Fibroblast of pulmonary artery (primary cell): ENCODE results near the gene SNX13.

Experiments used
- DNase-seq: peaks from one replicate; pipeline ENCODE4 v3.0.0-alpha.2; 2010; ENCODE audit warnings: low read depth
- H3K4me3 ChIP-seq: replicated peaks from 2 replicates; pipeline ENCODE4 v1.5.1; 2011; ENCODE audit warnings: low read depth, mild to moderate bottlenecking, control low read depth, low read length, moderate library complexity
- CTCF ChIP-seq: IDR thresholded peaks from 2 replicates; pipeline ENCODE4 v1.5.1; 2011; ENCODE audit warnings: mild to moderate bottlenecking, control low read depth, low read length, inconsistent platforms; ENCODE audit errors: missing control alignments

SNX13 gene

DNA sequence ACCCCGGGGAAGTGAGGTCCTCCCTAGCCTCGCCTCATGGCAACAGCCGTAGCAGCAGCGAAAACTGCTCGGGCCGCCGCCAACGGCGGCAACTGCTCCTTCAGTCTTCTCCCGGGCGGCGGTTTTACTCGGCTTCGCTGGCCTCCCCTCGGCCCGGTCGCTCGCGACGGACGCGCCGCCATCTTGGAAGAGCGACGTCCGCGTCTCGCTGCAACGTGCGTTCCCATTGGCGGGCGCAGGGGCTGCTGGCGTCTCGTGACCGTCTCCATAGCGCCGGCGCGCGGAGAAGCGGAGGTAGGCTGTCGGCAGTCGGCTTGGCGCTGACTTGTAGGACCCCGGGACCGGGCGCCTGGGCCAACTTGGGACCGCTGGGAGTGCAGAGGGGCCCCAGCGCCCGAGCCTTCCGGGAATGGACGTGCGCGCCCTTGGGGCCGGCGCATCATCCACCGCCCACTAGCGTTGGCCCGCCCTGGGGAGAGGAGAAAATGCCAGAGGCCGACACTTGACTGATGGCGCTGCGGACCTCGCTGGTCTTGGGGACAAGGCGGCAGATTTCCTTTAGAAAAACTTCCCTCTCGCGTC lies at the start of gene SNX13:
TSS of gene SNX13 (minus strand) at position 193 of the 582 bp plus-strand sequence. CDS start 199 bp downstream, outside the sequence.
- peak; percentile 25 for TF ChIP-seq CTCF
- peak within 1 kb of the TSS; percentile 93 for H3K4me3 ChIP-seq
- DNase-seq = peak; percentile 95

- DNase-seq = no peak
- no peak overlapping the region for H3K4me3 ChIP-seq
- no peak for TF ChIP-seq CTCF
These were observed 49.3 kb upstream of the SNX13 start for GRCh38 chr7:17989546-17989945.

- DNase-seq = no peak
- no peak for TF ChIP-seq CTCF
- H3K4me3 ChIP-seq = no peak overlapping the region
These were observed 48.6 kb upstream of the SNX13 start for GRCh38 chr7:17988858-17989257.

DNA sequence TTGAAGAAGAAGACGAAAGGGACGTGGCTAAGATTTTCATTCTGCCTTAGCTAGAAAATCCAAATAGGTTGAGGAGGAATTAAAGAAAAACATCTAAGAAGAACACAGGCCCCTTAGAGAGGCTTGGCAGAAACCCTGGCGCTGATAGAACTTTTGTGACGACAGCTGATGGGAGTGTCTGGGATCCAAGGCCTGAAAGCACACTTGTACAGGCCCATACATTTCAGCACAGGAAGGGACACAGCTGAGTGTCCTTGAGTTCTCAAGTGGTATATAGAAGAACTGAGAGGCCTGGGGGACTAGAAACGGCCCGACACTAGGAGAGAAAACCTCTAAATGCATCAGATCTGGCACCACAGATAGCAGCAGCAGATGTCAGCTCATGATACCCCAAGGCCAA lies 47.8 kb upstream of the SNX13 start:
- no peak overlapping the region for H3K4me3 ChIP-seq
- no peak for DNase-seq
- TF ChIP-seq CTCF = no peak

GRCh38 chr7:17986851-17987250 lies 46.6 kb upstream of the SNX13 start:
- DNase-seq = peak; percentile 86
- TF ChIP-seq CTCF = no peak
- H3K4me3 ChIP-seq = no peak overlapping the region

DNA sequence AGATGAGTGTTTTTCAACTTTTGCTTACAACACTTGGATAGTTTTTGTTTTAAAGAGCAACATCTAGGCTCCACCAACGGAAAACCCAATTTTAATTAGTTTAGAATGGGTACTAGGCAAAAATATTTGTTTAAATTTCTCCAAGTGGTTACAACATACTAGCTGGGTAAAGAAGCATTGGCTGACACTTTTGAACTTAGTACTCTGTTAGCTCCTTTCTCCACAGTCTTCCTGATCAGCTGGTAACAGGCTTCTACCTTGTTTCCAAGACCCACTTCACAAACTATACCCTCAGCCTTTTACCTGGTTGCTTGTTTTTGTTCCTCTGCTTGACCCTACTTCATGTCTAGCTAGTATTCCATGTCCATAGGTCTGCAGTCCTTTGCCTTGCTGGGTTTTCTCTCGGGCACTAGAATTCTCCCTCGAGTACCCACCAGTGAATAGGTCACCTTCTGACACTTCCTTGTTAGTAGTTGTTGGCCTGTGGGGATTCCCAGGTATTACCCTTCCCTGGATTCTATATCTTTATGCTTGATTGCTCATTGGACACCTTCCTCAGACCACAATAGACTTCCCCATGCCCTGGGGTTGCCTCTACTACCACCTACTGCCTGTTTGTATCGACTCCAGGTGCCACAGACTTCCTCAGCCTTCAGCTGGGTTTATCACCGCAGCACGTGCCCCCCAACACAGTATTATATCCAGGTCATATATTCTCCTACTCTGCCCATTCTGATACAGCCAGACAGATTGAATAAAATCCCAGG lies 45.4 kb upstream of the SNX13 start:
- DNase-seq = no peak
- H3K4me3 ChIP-seq = no peak overlapping the region
- no peak for TF ChIP-seq CTCF
